ENCODE results near the gene TMEM245.
A peak's percentile ranks its signal among the peaks of the same experiment; 100 is the strongest.

The TMEM245 gene

DNA sequence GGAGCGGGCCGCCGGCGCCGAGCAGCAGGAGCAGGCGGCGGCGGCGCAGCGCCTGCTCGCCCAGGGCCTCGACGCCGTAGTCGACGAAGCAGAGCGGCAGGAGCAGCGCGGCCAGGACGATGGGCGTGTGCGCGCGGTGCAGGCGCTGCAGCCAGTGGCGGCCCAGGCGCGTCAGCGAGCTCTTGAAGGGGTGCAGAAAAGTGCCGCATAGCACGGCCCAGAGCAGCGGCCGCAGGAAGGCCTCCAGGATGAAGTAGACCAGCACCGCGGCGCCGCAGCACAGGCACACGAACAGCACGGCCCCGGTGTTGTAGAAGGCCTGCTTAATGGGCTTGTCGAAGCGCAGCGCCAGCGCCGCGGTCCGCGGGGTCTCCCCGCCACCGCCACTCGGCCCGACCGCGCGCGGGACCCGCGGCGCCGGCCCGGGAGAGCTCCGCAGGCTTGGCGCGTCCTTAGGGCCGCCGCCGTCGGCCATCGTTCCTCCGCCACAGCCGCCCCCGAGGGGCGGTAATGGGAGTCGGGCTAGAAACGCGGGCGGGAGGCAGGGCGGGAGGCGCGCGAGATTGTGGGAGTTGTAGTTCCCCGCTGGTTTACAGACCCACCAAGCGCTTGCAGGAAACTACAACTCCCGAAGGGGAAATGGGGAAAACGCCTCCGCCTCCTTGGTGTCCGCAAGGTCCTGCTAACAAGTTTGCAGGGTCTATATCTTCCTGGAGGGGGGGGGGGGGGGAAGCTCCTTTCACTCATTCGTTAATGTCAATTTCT is at the start of gene TMEM245:
Gene TMEM245 (minus strand): TSS at position 509 of the 765 bp plus-strand sequence. CDS start 34 bp downstream, at position 475.
- peak; percentile 89 for DNase-seq (ENCODE audit: low read depth)

DNA sequence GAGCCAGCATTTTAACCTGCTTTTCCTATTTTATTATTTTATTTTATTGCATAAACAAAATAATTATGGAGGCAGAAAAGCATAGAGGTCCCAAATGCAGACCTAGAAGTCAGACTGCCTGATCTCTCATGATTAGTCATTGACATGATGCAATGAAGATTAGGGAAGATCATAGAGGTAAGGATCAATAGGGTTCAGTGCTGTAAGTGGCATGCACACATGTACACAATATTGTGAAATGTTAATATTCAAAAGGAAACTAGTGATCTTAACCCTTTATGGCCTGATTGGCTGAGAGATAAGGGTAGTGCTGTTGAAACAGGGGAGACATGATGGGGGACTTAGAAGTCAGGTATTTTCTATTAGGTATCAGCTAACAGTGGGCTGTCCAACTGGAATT is 48.4 kb upstream of the TMEM245 start:
- DNase-seq (ENCODE audit: low read depth), result no peak

DNA sequence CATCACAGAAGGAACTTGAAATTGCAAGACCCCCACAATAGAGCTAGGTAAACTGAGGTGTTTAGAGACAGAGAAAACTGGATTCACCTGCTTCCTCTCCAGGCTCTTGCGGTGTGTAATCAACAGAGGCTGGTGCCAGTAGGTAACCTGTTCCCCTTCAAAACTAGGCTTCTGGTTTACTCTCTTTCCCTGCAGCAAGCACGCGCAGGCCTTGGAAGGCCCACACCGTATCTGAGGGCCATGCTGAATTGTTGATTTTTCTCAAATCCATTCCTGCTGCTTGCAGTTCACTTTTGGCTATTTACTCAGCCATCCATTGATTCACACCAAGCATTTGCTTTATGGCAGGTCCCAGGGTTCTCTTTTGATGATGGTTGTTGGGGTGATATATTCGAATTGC is 48.0 kb upstream of the TMEM245 start:
- no peak for DNase-seq (ENCODE audit: low read depth)

DNA sequence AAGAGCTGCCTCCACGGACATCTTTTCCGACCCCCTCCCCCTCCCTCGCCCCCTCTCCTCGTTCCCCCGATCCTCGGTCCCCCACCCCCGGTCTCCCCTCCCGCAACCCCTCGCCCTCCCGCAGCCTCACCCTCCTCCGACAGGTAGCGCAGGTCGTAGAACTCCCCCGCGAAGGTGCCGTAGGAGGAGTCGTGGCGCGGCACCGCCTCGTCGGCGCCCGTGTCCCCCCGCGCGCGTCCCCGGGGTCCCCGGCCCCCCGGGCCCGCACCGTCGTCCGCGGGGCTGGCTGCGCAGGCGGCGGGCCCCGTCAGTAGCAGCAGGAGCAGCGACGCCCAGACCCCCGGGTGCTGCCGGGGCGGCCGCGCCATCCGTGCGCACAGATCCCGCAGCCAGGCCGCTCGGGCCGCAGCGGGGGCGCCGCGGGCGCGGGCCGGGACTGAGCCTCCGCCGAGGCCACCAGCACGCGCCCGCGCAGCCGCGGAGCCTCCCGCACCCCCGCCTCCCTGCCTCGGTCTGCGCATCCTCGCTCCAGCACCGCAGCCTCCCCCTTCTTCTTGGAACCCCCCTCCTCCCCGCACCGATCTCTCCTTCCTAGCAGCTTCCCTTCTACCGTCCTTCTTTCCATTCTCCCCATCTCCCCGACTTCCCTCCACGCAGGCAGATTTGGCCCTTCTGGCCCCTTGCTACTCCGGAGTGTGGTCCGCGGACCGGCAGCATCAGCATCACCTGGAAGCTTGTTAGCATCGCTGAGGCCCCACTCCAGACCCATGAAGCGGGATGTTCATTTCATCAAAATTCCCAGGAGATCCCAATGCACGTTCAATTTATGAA is 47.2 kb upstream of the TMEM245 start, which contains the start of gene FRRS1L:
Gene FRRS1L (minus strand): TSS at position 479 of the 831 bp plus-strand sequence. CDS start 111 bp downstream, at position 368.
- DNase-seq (ENCODE audit: low read depth), result no peak

DNA sequence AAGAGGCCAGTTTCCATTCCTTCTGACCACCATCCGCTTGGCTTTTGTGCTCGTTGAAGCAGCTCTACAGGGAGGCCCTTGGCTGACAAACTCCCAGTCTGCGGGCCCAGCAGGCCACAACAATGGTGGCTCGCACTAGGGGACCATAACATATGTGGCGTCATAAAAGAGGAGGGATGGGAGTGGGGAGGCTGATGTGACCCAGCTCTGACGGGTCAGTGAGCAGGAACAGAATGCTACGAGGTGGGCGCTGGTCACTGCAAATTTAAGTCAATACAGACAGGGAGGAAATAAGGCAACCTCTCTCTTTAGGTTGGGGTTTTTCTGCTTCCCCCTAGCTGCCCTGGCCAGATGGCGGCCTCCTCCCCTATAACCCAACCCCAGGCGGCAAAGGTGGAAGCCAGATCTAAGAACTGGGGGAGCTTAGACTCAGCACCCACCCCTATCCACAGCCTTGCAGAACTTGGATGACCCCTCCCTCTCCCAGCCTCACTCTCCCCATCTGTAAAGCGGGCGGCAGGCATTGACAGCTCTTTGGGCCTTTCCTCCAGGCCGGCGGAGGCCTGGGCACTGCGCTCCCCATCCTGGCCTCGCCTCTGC is 46.5 kb upstream of the TMEM245 start:
- DNase-seq (ENCODE audit: low read depth), result no peak

DNA sequence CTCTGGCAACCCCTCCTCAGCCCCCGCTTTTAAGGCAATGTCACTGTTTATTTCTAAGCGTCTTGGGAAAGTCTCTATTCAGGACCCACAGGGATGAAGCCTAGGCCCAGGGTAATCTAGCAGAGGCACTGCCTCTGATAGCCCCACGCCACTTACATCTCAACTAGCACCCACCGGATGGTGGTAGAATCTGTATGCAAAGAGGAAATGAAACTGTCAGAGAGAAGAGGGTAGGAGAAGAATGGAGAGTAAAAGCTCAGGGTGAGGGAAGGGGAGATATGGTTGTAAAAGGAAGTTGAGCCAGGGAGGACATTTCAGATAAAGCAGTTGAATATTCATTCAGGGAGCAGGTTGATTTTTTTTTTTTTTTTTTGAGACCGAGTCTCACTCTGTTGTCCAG is 44.3 kb upstream of the TMEM245 start:
- no peak for DNase-seq (ENCODE audit: low read depth)

DNA sequence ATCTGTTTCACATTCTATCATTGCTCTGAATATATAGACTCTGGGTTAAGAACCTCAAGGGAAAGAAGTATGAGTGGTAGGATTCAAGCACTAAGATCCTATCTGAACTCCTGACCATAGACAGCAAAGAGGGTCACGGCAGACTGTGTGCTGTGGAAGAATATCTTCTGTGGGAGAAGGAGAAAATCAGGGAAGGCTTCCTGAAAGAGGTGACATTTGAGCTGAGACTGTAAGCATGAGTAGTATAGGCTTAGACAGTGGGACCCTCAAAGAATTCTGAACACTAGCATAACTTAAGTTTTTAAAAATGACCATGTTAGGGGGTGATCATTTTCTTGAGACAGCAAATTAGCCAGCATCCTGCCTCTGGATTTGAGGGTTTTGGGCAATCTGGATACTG is 43.4 kb upstream of the TMEM245 start:
- DNase-seq (ENCODE audit: low read depth), result no peak

DNA sequence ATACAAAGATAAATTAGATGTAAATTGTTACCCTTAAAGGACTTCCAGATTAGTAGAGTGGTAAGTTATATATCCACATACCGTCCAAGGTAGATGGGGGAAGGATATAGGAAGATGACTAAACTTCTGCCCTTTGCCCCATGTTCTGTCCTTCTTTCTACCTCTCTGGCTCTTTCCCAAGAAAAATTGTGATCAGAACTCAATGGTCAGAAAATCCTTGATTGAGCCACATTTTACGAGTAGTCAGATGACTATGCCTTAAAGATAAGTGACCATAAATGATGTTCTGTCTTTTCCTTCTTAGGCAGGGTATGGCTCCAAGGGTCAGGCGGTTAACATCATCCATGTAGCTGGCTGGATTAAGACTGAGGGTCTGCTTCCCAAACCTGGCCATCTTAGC is 42.9 kb upstream of the TMEM245 start:
- no peak for DNase-seq (ENCODE audit: low read depth)

DNA sequence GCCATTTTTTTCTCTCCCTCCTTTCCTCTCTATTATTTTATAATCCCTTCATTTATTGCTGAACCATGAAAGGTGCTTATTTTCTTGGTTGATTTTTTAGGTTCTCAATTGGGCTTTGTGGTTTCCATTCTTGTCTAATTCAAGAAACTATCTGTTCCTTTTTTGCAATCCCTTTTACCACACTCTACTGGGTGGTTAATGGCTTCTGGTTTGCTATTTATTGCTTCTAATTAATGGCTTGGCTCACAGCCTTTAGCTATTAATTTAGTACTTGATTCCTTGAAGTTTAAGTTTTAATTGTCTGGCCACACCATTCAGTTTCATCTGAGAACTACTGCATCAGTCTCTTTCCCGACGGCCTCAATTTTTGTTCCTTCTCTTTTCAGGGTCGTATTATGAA is 41.7 kb upstream of the TMEM245 start:
- no peak for DNase-seq (ENCODE audit: low read depth)

DNA sequence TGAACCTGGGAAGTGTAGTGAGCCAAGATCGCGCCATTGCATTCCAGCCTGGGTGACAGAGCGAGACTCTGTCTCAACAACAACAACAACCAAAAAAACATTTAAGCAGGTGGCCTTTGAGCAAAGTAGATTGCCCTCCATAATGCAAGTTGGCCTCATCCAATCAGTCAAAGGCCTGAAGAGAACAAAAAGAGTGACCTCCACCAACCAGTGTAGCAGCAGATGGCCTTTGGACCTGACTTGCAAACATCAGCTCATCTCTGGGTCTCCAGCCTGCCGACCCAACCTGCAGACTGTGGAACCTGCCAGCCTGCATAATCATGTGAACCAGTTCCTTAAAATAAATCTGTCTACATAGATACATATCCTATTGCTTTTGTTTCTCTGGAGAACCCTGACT is 39.8 kb upstream of the TMEM245 start:
- DNase-seq (ENCODE audit: low read depth), result no peak

DNA sequence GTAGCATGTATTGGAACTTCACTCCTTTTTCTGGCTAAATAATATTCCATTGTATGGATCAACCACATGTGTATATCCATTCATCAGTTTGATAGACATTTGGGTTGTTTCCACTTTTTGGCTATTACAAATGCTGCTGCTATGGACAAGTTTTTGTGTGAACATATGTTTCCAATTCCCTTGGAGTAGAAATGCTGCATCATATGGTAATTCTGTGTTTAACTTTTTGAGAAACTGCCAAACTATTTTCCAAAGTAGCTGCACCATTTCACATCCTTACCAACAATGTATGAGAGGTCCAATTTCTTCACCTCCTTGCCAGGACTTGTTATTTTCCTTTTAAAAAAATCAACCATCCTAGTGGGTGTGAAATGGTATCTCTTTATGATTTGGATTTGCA is 38.9 kb upstream of the TMEM245 start:
- DNase-seq (ENCODE audit: low read depth), result no peak

DNA sequence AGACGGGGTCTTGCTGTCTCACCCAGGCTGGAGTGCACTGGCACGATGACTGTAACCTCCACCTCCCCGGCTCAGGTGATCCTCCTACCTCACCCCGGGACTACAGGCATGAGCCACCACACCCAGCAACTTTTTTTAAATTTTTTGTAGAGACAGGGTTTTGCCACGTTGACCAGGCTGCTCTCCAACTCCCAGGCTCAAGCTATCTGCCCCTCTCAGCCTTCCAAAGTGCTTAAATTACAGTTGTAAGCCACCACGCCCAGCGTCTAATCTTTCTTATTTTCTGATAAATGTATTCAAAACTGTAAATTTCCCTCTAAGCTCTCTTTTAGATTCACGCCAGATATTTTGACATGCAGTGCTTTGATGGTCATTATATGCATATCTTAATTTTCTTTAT is 37.0 kb upstream of the TMEM245 start:
- no peak for DNase-seq (ENCODE audit: low read depth)

DNA sequence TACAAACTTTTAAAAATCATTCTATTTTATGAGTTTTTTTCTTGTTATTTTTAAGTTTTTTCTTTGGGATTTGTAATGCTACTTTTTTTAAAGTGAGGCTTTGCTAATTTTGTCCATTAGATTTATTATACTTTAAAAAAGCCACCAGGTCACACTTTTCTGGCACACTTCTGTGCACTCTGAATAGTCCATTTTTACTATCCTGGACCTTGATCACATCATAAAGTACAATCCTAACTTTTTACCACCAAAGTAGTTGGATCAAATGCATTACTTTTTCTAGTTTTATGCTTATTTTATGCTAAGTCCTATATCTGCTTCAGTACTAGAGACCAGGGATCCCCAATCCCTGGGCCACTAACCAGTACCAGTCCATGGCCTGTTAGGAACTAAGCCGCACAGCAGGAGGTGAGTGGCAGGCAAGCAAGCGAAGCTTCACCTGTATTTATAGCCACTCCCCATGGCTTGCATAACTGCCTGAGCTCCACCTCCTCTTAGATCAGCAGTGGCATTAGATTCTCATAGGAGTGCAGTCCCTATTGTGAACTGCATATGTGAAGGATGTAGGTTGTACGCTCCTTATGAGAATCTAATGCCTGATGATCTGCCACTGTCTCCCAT is 31.3 kb upstream of the TMEM245 start:
- no peak for DNase-seq (ENCODE audit: low read depth)

DNA sequence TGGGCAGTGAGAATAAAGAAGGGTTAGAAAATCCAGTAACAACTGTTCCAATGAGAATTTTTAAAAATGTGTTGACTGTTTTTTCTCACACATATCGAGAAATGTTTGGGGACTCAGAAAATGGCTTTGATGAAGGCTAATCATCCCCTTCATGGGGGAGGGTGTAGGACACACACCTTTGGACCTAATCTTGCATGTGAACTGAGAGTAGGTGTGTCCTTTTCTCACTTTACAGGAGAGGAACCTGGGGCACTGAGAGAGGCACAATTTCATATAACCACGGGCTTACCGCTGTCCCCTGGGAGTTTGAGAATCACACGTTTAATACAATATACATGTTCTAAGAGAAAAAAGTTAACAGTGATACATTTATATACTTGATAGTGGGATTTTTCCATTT is 30.0 kb upstream of the TMEM245 start:
- no peak for DNase-seq (ENCODE audit: low read depth)

DNA sequence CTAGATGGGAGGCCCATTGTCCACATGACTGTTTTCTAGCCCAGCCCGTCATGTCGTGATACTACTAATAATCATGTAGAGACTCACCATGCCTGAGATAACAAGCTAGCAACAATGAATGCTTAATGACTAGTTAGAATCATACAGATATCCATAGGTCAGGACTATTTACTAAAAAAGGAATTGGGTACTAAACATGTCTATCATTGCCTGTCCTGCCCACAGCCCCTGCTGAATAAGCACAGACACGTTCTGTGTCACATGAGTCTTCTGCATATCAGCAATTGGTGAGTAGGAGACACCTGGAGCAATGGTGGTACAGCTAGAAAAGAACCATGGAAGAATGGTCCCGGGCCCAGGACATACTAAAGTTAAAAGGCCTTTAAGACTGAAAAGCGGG is 29.3 kb upstream of the TMEM245 start:
- DNase-seq (ENCODE audit: low read depth), result no peak

DNA sequence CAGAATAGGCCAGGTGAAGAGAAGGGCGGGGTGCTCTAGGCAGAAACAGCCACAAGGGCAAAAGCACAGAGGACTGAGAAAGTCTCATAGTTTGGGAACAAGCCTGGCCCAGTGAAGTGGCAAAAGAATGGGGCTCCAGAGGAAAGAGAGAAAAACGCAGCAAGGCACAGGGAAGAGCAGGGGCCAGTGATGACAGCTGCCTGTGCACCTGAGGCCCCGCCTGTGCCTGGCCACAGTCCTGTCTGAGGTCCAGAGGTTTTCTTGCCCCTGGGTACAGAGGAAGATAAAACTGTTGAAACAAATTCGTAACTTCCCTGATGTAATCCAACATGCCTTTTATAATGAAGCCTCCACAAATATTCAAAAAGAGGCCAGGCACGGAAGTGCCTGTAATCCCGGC is 25.3 kb upstream of the TMEM245 start:
- no peak for DNase-seq (ENCODE audit: low read depth)

DNA sequence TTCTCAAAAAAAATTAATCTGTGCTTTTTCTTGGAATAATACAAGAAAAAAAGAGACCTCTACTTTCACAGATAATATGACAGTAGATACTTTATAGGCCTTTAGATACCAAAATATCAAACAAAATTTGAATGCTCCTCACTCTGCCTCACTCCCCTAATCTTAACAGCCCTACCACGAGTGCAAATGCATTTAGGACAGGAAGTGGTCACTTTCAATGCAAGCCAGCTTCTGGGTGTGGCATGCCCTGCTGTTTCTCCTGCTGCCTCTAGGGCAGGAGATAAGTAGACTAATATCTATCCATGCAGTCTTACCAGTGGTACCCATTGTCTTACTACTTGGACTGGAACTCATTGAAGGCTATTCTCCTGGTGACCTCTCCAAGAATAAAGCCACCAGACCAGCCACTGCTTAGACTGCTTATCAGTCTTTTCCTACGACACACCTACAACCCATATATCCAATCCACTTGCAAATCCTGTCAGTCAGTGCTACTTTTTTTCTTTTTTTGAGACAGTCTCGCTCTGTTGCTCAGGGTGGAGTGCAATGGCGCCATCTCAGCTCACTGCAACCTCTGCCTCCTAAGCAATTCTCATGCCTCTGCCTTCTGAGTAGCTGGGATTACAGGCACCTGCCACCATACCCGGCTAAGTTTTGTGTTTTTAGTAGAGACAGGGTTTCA is 24.3 kb upstream of the TMEM245 start:
- DNase-seq (ENCODE audit: low read depth), result no peak

DNA sequence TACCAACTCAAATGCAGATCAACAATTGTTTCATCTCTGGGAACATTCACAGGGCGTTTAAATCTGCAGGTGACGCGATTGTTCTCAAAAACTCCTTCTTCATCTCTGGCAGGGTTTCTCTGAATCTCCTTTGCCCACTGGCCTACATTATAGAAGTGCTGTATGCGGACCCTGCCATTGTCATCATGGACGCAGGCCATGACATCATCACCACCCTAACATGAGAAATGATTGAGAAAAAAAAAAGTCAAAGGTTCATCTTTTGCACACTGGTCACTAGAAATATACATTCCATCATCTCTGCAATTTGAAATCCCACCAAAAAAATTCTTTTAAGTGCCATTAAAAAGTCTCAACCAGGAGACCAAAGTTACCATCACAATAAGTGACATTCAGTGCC is 21.6 kb upstream of the TMEM245 start:
- no peak for DNase-seq (ENCODE audit: low read depth)

DNA sequence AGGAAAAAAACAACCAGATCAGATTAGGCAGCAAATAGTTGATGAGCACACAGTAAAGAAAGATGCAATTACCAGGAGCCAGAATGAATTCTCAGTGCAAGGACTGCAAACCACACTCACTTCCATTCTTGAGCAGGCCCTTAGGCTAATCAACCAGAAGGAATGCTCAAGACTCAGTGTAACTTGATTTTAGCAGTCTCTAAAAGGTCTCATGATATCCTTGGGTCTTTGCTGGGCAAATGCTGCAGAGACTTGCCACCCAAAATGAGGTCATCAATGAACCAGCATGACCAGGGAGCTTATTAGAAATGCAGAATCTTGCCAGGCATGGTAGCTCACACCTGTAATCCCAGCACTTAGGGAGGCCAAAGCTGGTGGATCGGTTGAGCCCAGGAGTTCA is 20.1 kb upstream of the TMEM245 start:
- no peak for DNase-seq (ENCODE audit: low read depth)

DNA sequence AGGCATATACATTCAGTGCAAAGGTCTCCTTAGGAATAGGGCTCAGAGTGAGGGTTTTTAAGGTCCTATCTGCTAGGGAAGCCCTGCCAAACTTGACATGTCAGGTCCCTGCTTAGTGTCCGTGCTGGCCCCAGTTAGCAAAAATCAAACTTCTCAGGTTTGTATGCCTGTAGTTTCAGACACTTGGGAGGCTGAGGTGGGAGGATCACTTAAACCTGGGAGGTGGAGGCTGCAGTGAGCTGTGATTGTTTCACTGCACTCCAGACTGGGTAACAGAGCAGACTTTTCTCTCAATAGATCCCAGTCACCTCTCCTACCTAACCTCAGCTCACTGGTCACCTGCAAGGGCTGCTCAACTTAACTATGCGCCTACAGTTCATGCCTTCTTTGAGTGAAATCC is 18.7 kb upstream of the TMEM245 start:
- DNase-seq (ENCODE audit: low read depth), result no peak

DNA sequence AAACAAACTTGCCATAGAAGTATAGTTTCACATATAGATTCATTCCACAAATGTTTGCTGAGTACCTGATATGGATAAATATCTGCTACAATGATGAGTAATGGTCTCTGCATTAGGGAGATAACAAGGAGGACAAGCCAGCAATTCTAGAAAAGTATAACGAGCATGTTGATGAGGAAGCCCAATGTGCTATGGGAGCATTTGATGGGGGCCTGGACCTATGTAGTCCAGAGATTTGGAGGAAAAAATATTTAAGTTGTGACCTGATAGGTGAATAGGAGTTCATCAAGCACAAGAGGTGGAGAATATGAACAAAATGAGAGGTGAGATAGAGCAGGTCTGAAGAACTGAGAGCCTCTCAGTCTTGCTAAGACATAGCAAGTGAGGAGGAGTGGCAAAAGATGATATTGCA is 14.4 kb upstream of the TMEM245 start:
- DNase-seq (ENCODE audit: low read depth), result no peak

DNA sequence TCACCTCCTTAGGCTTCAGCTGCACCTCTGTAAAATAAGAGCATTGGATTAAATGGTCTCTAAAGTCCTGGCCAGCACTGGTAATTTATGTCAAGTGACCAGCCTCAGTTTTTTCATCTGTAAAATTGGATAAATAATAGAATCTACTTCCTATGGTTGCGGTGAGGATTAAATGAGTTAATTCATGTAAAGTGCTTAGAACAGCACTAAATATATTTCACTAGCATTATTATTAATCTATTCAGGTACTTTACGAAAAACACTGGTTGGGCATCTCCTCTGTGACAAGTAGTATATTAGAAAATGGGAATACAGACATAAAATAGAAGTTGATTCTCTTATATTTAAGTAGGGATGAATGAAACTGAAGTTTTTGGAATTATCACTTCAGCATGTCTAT is 13.8 kb upstream of the TMEM245 start:
- no peak for DNase-seq (ENCODE audit: low read depth)
